K562 (cell line): ENCODE results near the gene ETNK1. TPM values are rescaled to one million over a fixed set of nuclear protein-coding genes. Genes with fewer than 3 reads are reported as not detected.

Experiments
- CGGBP1 ChIP-seq: fragments of 250-450 bp; sonication (Bioruptor Pico); IDR thresholded peaks from 2 replicates; pipeline ENCODE4 v1.9.0; 2021; ENCODE audit warnings: mild to moderate bottlenecking
- CHCHD3 ChIP-seq: fragments of 250-450 bp; sonication (Bioruptor Pico); IDR thresholded peaks from 2 replicates; pipeline ENCODE4 v2.1.2; 2022; ENCODE audit warnings: mild to moderate bottlenecking
- CTCF ChIP-seq, 3 experiments: IDR thresholded peaks in 2 of 3; conservative IDR thresholded peaks in 1 of 3; 2 replicates each; pipeline ENCODE4 v1.5.1; 2011 to 2012; ENCODE audit warnings: low read length in 3 of 3, mild to moderate bottlenecking in 3 of 3, control low read depth in 2 of 3, improper control_type of control experiment in 1 of 3, inconsistent platforms in 1 of 3, low read depth in 1 of 3, mixed read lengths in 1 of 3, moderate library complexity in 1 of 3; ENCODE audit not compliant: insufficient read depth in 2 of 3
- ELF2 ChIP-seq: fragments of 250-450 bp; sonication (Bioruptor Pico); IDR thresholded peaks from 2 replicates; pipeline ENCODE4 v1.5.0; 2021; ENCODE audit warnings: mild to moderate bottlenecking
- ETS1 ChIP-seq: conservative IDR thresholded peaks from 2 replicates; pipeline ENCODE4 v1.6.1; 2011; ENCODE audit warnings: low read depth, mild to moderate bottlenecking, low read length; ENCODE audit not compliant: control insufficient read depth
- FOXM1 ChIP-seq, 2 experiments: fragments of 450-650 bp in 1 of 2; sonication (generic) in 1 of 2; formaldehyde crosslinking in 1 of 2; IDR thresholded peaks; 2 replicates each; pipeline versions ENCODE4 v1.6.1 to v1.9.0; 2017 to 2022; ENCODE audit warnings: low read depth in 2 of 2, mild to moderate bottlenecking in 2 of 2, missing genetic modification reagents in 1 of 2, moderate library complexity in 1 of 2
- GATA2 ChIP-seq: sonication (generic); formaldehyde crosslinking; IDR thresholded peaks from 2 replicates; pipeline ENCODE4 v1.4.0; 2020; ENCODE audit warnings: mild to moderate bottlenecking, missing genetic modification reagents
- HEY1 ChIP-seq: fragments of 250-450 bp; sonication (Bioruptor Pico); IDR thresholded peaks from 2 replicates; pipeline ENCODE4 v1.5.0; 2020; ENCODE audit warnings: mild to moderate bottlenecking, moderate library complexity, borderline replicate concordance
- MED1 ChIP-seq: sonication (generic); formaldehyde crosslinking; IDR thresholded peaks from 2 replicates; pipeline ENCODE4 v1.8.1; 2023; ENCODE audit warnings: missing genetic modification reagents, borderline replicate concordance
- MYBL2 ChIP-seq, 2 experiments: fragments of 450-650 bp in 1 of 2; sonication (generic) in 1 of 2; formaldehyde crosslinking in 1 of 2; IDR thresholded peaks; 2 replicates each; pipeline versions ENCODE4 v1.6.1 to v1.8.1; 2017 to 2022; ENCODE audit warnings: borderline replicate concordance in 1 of 2, inconsistent platforms in 1 of 2, low read depth in 1 of 2, mild to moderate bottlenecking in 1 of 2, missing genetic modification reagents in 1 of 2, moderate library complexity in 1 of 2
- NCOA1 ChIP-seq: fragments of 450-650 bp; IDR thresholded peaks from 2 replicates; pipeline ENCODE4 v1.6.1; 2016; ENCODE audit warnings: low read depth
- NFXL1 ChIP-seq: fragments of 450-650 bp; formaldehyde crosslinking; IDR thresholded peaks from 2 replicates; pipeline ENCODE4 v1.4.0; 2021; ENCODE audit warnings: mild to moderate bottlenecking
- NR2C1 ChIP-seq, 2 experiments: fragments of 450-650 bp; IDR thresholded peaks; 2 replicates each; pipeline ENCODE4 v1.6.1; 2017; ENCODE audit warnings: mild to moderate bottlenecking in 2 of 2, antibody characterized with exemption in 1 of 2, inconsistent platforms in 1 of 2, missing compliant biosample characterization in 1 of 2, missing genetic modification characterization in 1 of 2
- PML ChIP-seq: IDR thresholded peaks from 2 replicates; pipeline ENCODE4 v1.6.1; 2012; ENCODE audit warnings: low read length, inconsistent platforms
- PTBP1 ChIP-seq: fragments of 200-400 bp; formaldehyde crosslinking; IDR thresholded peaks from 2 replicates; pipeline ENCODE4 v1.6.1; 2017; ENCODE audit warnings: low read depth, low read length
- TAF15 ChIP-seq: fragments of 200-400 bp; formaldehyde crosslinking; IDR thresholded peaks from 2 replicates; pipeline ENCODE4 v1.6.1; 2017; ENCODE audit warnings: mild to moderate bottlenecking, low read depth, low read length, moderate library complexity
- TFAM ChIP-seq: fragments of 250-450 bp; sonication (Bioruptor Pico); conservative IDR thresholded peaks from 2 replicates; pipeline ENCODE4 v1.5.0; 2021; ENCODE audit warnings: mild to moderate bottlenecking, moderate library complexity
- ZNF316 ChIP-seq: fragments of 450-650 bp; IDR thresholded peaks from 2 replicates; pipeline ENCODE4 v1.6.1; 2016
- polyA plus RNA-seq, 8 experiments: library from polyadenylated mRNA; depleted of rRNA in 4 of 8; stranded (reverse) in 5 of 8; unstranded in 3 of 8; fragments of >200 nt; fragmentation: Nextera tagmentation in 2 of 8; fragmentation: Illumina TruSeq in 1 of 8; extraction: Ambion mirVana in 2 of 8; extraction: Trizol in 1 of 8; gene quantifications; 2 replicates each; pipeline versions ENCODE4 v1.2.1 to v1.2.3, GENCODE V29; 2011 to 2014; ENCODE audit warnings: inconsistent platforms in 1 of 8, missing spikeins in 1 of 8
- total RNA-seq, 7 experiments: library from RNA; depleted of rRNA in 6 of 7; stranded (reverse); fragments of >200 nt in 6 of 7; fragmentation: Illumina TruSeq in 2 of 7; extraction: Trizol in 2 of 7; gene quantifications; 2 replicates each; pipeline versions ENCODE4 v1.2.1 to v1.2.3, GENCODE V29; 2011 to 2021; ENCODE audit warnings: low replicate concordance in 1 of 7
- TF ChIP-seq, protein P1 (sequence below): sonication (generic); formaldehyde crosslinking; IDR thresholded peaks from 2 replicates; pipeline ENCODE4 v1.8.0; 2022; ENCODE audit warnings: mild to moderate bottlenecking, missing genetic modification reagents
- TF ChIP-seq, protein P2 (sequence below): sonication (generic); formaldehyde crosslinking; IDR thresholded peaks from 2 replicates; pipeline ENCODE4 v1.5.0; 2020; ENCODE audit warnings: missing genetic modification reagents

The ETNK1 gene
- total and polyA plus RNA-seq, 9 of the 15 experiments (the other 6 are each of a cell fraction or from before 2014, with no cell fraction given) = 10.0 to 70.5 (median 36.0) TPM

DNA sequence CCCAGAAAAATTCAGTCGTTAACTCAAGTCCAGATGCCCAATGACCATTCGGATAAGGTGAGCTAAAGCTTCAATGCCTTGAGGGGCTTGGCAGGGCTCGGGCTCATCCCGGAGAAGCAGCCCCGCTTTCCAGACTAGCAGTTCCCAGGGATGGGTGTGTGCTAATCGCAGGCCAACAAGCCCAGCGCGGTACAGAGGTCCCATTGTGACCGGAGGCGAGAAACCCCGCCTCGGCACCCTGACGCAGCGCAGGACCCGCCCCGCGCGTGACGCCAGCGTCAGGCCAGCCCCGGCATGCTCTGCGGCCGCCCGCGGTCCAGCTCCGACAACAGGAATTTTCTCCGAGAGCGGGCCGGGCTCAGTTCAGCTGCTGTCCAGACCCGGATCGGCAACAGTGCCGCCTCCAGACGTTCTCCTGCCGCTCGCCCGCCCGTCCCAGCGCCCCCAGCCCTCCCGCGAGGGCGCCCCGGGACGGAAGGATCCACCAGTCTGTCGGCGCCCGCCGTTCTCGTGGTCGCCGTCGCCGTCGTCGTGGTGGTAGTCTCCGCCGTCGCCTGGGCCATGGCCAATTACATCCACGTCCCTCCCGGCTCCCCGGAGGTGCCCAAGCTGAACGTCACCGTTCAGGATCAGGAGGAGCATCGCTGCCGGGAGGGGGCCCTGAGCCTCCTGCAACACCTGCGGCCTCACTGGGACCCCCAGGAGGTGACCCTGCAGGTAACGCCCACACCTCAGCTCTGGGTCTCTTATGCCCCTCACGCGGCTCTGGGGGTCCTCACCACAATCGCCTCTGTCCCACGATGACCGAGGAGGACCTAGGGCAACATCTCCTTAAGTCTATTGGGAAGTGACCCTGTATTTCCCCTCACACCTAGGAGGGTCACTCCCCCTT lies at the start of gene ETNK1 (continued):
- TF ChIP-seq MYBL2 (IDR thresholded peaks at IDR 0.05; ENCODE audit: low read depth) = no peak
- no peak for TF ChIP-seq MYBL2 (CRISPR knock-in tag; IDR thresholded peaks at IDR 0.05; ENCODE audit: borderline replicate concordance)
- TF ChIP-seq ZNF316 = peak; percentile 37; the same call in 1 of the 2 replicates
- no peak for TF ChIP-seq MED1
- TF ChIP-seq TFAM (CRISPR knock-in tag) = no peak
- no peak for TF ChIP-seq NR2C1 (IDR thresholded peaks at IDR 0.05)
- TF ChIP-seq NR2C1 (tag; IDR thresholded peaks at IDR 0.05) = no peak
- TF ChIP-seq, protein P1, sequence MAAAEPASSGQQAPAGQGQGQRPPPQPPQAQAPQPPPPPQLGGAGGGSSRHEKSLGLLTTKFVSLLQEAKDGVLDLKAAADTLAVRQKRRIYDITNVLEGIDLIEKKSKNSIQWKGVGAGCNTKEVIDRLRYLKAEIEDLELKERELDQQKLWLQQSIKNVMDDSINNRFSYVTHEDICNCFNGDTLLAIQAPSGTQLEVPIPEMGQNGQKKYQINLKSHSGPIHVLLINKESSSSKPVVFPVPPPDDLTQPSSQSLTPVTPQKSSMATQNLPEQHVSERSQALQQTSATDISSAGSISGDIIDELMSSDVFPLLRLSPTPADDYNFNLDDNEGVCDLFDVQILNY = no peak
- TF ChIP-seq, protein P2, sequence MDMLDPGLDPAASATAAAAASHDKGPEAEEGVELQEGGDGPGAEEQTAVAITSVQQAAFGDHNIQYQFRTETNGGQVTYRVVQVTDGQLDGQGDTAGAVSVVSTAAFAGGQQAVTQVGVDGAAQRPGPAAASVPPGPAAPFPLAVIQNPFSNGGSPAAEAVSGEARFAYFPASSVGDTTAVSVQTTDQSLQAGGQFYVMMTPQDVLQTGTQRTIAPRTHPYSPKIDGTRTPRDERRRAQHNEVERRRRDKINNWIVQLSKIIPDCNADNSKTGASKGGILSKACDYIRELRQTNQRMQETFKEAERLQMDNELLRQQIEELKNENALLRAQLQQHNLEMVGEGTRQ = peak; percentile 63
- TF ChIP-seq CHCHD3 (CRISPR knock-in tag) = no peak
- no peak for TF ChIP-seq NCOA1
- 0 out of 2 replicates have a peak, but pooled peaks have one; percentile 7 for TF ChIP-seq CGGBP1
- peak; percentile 83 for TF ChIP-seq ETS1
- TF ChIP-seq PTBP1 = no peak
- no peak for TF ChIP-seq ELF2 (CRISPR knock-in tag)
- TF ChIP-seq GATA2 (CRISPR knock-in tag) = no peak
- TF ChIP-seq FOXM1 (IDR thresholded peaks at IDR 0.05; ENCODE audit: low read depth) = no peak
- TF ChIP-seq FOXM1 (CRISPR knock-in tag; IDR thresholded peaks at IDR 0.05; ENCODE audit: low read depth) = no peak
- TF ChIP-seq NFXL1 (CRISPR knock-in tag) = no peak
- no peak for TF ChIP-seq TAF15
- no peak for TF ChIP-seq HEY1 (CRISPR knock-in tag)
- TF ChIP-seq CTCF (IDR thresholded peaks at IDR 0.05 in 2 of 3, conservative IDR thresholded peaks at IDR 0.05 in 1 of 3; ENCODE audit: insufficient read depth in 2 of 3, low read depth in 1 of 3, low read length in 3 of 3) = no peak
- TF ChIP-seq PML = peak; percentile 57; the same call in 1 of the 2 replicates
